NB4 (cell line): ENCODE results near the gene CES3.

Source experiments
- DNase-seq: peaks from one replicate; pipeline ENCODE4 v3.0.0; 2010; ENCODE audit warnings: low read depth
- H3K4me3 ChIP-seq: one replicate; pipeline ENCODE4 v1.5.1; 2011; ENCODE audit warnings: mild to moderate bottlenecking, low read depth, low read length, moderate library complexity
- MYC ChIP-seq: IDR thresholded peaks from 2 replicates; pipeline ENCODE4 v1.6.1; 2011; ENCODE audit warnings: low read depth, low read length
- POLR2A ChIP-seq: IDR thresholded peaks from 2 replicates; pipeline ENCODE4 v1.6.1; 2011; ENCODE audit warnings: mild to moderate bottlenecking; ENCODE audit not compliant: insufficient read length; ENCODE audit errors: extremely low read depth
- TF ChIP-seq, protein P1 (sequence below): IDR thresholded peaks from 2 replicates; pipeline ENCODE4 v1.6.1; 2011; ENCODE audit warnings: low read depth, low read length
- TF ChIP-seq, protein P2 (sequence below): IDR thresholded peaks from one replicate; pipeline ENCODE4 v1.5.1; 2012; ENCODE audit warnings: low read depth, low read length

Gene CES3

DNA sequence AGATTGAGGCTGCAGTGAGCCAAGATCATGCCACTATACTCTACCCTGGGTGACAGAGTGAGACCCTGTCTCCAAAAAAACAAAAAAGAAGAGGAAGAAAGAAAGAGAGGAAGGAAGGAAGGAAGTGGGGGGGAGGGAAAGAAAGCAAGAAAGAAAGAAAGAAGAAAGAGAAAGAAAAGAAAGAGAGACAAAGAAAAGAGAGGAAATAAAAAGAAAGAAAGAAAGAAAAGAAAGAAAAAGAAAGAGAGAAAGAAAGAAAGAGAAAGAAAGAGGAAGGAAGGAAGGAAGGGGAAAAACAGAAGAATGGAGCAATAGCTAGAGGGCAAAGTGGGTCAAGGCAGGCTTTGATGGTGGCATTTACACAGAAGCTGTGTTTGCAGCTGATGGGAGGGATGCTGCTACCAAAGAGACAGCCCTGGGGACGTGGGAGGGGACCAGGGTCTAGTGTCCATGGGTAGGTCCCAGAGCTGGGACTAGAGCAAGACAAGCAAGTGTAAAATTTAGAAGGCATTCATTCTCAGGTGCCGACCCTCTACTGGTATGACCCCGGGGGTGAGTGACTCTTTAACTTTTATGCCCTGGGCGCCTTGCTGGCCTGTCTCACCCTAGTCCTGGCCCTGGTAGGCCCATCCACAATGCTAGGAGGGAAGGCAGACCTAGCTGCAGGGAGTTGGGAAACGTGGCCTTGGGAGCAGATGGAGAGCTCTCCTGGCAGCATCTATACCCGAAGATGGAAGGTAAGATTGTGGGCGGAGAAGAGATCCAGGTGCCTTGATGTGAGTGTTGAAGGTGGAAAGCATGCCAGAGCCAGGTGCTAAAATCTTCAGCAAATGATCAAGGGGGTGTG, 2.0 kb upstream of the CES3 start:
- no peak overlapping the region for H3K4me3 ChIP-seq
- TF ChIP-seq, protein P1, sequence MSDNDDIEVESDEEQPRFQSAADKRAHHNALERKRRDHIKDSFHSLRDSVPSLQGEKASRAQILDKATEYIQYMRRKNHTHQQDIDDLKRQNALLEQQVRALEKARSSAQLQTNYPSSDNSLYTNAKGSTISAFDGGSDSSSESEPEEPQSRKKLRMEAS = no peak
- TF ChIP-seq, protein P2, sequence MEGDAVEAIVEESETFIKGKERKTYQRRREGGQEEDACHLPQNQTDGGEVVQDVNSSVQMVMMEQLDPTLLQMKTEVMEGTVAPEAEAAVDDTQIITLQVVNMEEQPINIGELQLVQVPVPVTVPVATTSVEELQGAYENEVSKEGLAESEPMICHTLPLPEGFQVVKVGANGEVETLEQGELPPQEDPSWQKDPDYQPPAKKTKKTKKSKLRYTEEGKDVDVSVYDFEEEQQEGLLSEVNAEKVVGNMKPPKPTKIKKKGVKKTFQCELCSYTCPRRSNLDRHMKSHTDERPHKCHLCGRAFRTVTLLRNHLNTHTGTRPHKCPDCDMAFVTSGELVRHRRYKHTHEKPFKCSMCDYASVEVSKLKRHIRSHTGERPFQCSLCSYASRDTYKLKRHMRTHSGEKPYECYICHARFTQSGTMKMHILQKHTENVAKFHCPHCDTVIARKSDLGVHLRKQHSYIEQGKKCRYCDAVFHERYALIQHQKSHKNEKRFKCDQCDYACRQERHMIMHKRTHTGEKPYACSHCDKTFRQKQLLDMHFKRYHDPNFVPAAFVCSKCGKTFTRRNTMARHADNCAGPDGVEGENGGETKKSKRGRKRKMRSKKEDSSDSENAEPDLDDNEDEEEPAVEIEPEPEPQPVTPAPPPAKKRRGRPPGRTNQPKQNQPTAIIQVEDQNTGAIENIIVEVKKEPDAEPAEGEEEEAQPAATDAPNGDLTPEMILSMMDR = no peak
- TF ChIP-seq POLR2A (no peak), MYC (no peak)
- no peak for DNase-seq

DNA sequence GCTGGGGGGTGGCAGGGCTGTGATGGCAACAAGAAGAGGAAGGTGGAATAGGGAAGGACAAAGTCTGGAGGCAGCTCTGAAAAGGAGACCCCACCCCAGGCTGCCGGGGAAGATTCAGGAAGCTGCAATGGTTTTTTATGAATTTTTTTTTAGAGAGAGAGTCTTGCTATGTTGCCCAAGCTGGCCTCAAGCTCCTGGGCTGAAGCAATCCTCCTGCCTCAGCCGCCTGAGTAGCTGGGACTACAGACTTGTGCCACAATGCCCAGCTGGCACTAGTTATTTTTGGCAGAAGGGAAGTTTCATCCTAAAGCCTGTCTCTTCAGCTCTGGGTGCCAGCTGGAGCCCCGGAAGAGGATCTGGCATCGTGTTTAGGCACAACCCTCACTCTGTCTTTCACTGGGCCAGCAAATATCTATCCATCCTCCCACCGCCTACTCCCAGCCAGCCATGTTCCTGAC, 1.3 kb upstream of the CES3 start:
- no peak for TF ChIP-seq POLR2A
- no peak for TF ChIP-seq MYC
- TF ChIP-seq, protein P2 = no peak
- no peak for DNase-seq

DNA sequence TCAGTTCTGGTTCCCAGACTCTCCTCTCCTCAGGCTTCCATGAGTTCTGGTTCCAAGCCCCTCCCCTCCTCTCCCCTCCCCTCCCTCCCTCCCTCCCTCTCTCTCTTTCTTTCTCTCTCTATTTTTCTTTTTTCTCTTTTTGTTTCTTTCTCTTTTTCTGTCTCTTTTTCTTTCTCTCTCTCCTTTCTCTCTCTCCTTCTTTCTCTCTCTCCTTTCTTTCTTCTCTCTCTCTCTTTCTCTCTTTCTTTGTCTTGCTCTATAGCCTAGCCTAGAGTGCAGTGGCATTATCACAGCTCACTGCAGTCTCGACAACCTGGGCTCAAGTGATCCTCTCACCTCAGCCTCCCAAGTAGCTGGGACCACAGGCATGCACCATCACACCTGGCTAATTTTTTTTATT, 796 bp upstream of the CES3 start:
- no peak for TF ChIP-seq MYC
- no peak for TF ChIP-seq POLR2A
- TF ChIP-seq, protein P1 = no peak
- TF ChIP-seq, protein P2 = no peak
- no peak overlapping the region for H3K4me3 ChIP-seq
- no peak for DNase-seq

More for the DNA sequence above, 1.3 kb upstream of the CES3 start:
- H3K4me3 ChIP-seq = no peak overlapping the region

DNA sequence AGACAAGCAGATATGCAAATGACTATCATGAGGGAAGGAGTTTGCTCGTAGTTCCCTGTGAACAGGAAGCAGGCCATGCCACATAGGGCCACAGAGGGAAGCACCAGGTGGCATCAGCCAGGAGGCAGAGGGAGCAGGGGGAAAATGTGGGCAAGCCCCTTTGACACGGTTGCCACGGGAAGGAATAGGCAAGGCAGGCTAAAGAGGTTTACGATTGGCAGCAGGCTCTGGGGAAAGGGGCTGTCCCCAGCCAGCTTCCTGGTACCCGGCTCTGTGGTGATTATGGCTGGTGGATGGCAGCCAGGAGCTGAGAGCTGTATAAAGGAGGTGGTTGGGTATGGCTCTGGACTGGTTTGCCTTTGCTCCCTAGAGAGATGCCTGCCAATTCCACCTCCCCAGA, 848 bp downstream of the CES3 start:
- no peak overlapping the region for H3K4me3 ChIP-seq
- TF ChIP-seq POLR2A (no peak), MYC (no peak)
- TF ChIP-seq, protein P2 = no peak
- TF ChIP-seq, protein P1 = no peak
- no peak for DNase-seq

DNA sequence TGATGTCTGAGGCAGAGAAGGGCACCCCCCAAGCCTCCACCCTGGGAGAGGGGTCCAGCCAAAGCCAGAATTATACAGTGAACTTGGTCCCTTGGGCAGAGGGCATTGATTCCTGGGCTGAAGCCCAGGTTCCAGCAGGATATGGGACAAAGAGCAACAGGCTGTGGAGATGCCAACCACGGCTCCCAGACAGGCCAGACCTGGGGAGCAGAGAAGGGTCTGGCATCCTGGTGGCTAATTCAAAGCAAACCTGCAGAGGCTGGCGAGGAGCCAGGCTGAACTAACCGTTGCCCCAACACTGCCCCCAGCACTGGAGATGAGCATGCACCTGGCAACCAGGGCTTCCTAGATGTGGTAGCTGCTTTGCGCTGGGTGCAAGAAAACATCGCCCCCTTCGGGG, 3.0 kb downstream of the CES3 start:
- no peak for TF ChIP-seq MYC
- TF ChIP-seq, protein P2 = peak; percentile 5
- DNase-seq = no peak
- H3K4me3 ChIP-seq = no peak overlapping the region

DNA sequence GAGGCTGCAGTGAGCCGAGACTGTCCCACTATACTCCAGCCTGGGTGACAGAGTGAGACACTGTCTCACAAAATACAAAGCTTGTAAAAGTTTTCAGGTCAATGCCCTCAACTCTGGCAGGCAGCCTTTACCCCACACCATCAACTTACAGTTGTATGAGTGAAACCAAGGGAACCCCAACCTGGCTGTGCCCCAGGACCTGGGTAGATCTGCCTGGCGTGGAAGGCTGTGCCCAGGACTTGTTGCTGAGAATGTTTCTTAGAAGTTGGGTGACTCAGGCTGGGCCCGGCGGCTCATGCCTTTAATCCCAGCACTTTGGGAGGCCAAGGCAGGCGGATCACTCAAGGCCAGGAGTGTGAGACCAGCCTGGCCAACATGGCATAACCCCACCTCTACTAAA, 7.8 kb downstream of the CES3 start:
- TF ChIP-seq MYC = no peak
- no peak for TF ChIP-seq POLR2A
- TF ChIP-seq, protein P2 = no peak
- TF ChIP-seq, protein P1 = no peak
- DNase-seq = no peak

More for the DNA sequence above, 7.8 kb downstream of the CES3 start:
- H3K4me3 ChIP-seq = no peak overlapping the region
